ENCODE results near the gene BPGM.
A peak's percentile ranks its signal among the peaks of the same experiment; 100 is the strongest.

Gene BPGM

GRCh38 chr7:134632052-134632451 lies 14.6 kb upstream of the BPGM start:
- Histone ChIP-seq H3F3A (ENCODE audit: control insufficient read depth, insufficient read depth) (no peaks in the 10 kb centered on the region), H3K4me2 (ENCODE audit: low read length) (no peak overlapping the region), H3K9me2 (replicated peaks; ENCODE audit: control insufficient read depth, low read length) (no peaks in the 10 kb centered on the region), H3K79me2 (ENCODE audit: control insufficient read depth, low read length) (no peaks in the 10 kb centered on the region), H3K27ac (ENCODE audit: low read depth, low read length) (no peak overlapping the region), H3K27me3 (ENCODE audit: control insufficient read depth, low read length) (peaks cover 20% of the 10 kb centered on the region), H3K4me3 (ENCODE audit: low read length) (no peak overlapping the region), H3K4me1 (ENCODE audit: control insufficient read depth, low read length) (no peaks in the 10 kb centered on the region), H3K9me3 (ENCODE audit: control insufficient read depth, insufficient read depth, low read length) (no peaks in the 10 kb centered on the region), H3K36me3 (ENCODE audit: control insufficient read depth, low read length) (no peaks in the 10 kb centered on the region), H4K20me1 (ENCODE audit: control insufficient read depth, insufficient read depth, low read depth, low read length) (no peaks in the 10 kb centered on the region)
- no peak for TF ChIP-seq EZH2phosphoT487 (IDR thresholded peaks at IDR 0.05; ENCODE audit: borderline replicate concordance, low read length)
- TF ChIP-seq CTCF (IDR thresholded peaks at IDR 0.05; ENCODE audit: low read depth, low read length, poor library complexity, severe bottlenecking) = no peak

GRCh38 chr7:134632937-134633540 lies 13.6 kb upstream of the BPGM start:
- Histone ChIP-seq H3K4me2 (ENCODE audit: low read length) (no peak overlapping the region), H3K9me3 (ENCODE audit: control insufficient read depth, insufficient read depth, low read length) (no peaks in the 10 kb centered on the region), H3K27me3 (ENCODE audit: control insufficient read depth, low read length) (peaks cover 18% of the 10 kb centered on the region), H3K36me3 (ENCODE audit: control insufficient read depth, low read length) (no peaks in the 10 kb centered on the region), H3F3A (ENCODE audit: control insufficient read depth, insufficient read depth) (no peaks in the 10 kb centered on the region), H3K9me2 (replicated peaks; ENCODE audit: control insufficient read depth, low read length) (no peaks in the 10 kb centered on the region), H3K27ac (ENCODE audit: low read depth, low read length) (no peak overlapping the region), H3K79me2 (ENCODE audit: control insufficient read depth, low read length) (no peaks in the 10 kb centered on the region), H4K20me1 (ENCODE audit: control insufficient read depth, insufficient read depth, low read depth, low read length) (no peaks in the 10 kb centered on the region), H3K4me1 (ENCODE audit: control insufficient read depth, low read length) (no peaks in the 10 kb centered on the region), H3K4me3 (ENCODE audit: low read length) (no peak overlapping the region)
- peak; percentile 83 for TF ChIP-seq CTCF (IDR thresholded peaks at IDR 0.05; ENCODE audit: low read depth, low read length, poor library complexity, severe bottlenecking)
- no peak for TF ChIP-seq EZH2phosphoT487 (IDR thresholded peaks at IDR 0.05; ENCODE audit: borderline replicate concordance, low read length)

- Histone ChIP-seq H3K36me3 (ENCODE audit: control insufficient read depth, low read length) (no peaks in the 10 kb centered on the region), H3K27me3 (ENCODE audit: control insufficient read depth, low read length) (peaks cover 5% of the 10 kb centered on the region; the same call in 1 of the 2 replicates), H3K9me2 (replicated peaks; ENCODE audit: control insufficient read depth, low read length) (no peaks in the 10 kb centered on the region), H3K27ac (ENCODE audit: low read depth, low read length) (no peak overlapping the region), H3K4me2 (ENCODE audit: low read length) (no peak overlapping the region), H3K79me2 (ENCODE audit: control insufficient read depth, low read length) (no peaks in the 10 kb centered on the region), H3K4me3 (ENCODE audit: low read length) (no peak overlapping the region), H3K4me1 (ENCODE audit: control insufficient read depth, low read length) (no peaks in the 10 kb centered on the region), H3F3A (ENCODE audit: control insufficient read depth, insufficient read depth) (no peaks in the 10 kb centered on the region), H4K20me1 (ENCODE audit: control insufficient read depth, insufficient read depth, low read depth, low read length) (no peaks in the 10 kb centered on the region), H3K9me3 (ENCODE audit: control insufficient read depth, insufficient read depth, low read length) (no peaks in the 10 kb centered on the region)
- TF ChIP-seq EZH2phosphoT487 (IDR thresholded peaks at IDR 0.05; ENCODE audit: borderline replicate concordance, low read length) (no peak), CTCF (IDR thresholded peaks at IDR 0.05; ENCODE audit: low read depth, low read length, poor library complexity, severe bottlenecking) (no peak)
These were observed 10.6 kb upstream of the BPGM start for GRCh38 chr7:134636008-134636449.
